ENCODE results near the gene TAF4.
"Not testable (repeated sequence)": the region's sequence is repeated elsewhere in the genome, so short reads cannot be mapped to it uniquely, and the experiment has no call there.

Gene TAF4

DNA sequence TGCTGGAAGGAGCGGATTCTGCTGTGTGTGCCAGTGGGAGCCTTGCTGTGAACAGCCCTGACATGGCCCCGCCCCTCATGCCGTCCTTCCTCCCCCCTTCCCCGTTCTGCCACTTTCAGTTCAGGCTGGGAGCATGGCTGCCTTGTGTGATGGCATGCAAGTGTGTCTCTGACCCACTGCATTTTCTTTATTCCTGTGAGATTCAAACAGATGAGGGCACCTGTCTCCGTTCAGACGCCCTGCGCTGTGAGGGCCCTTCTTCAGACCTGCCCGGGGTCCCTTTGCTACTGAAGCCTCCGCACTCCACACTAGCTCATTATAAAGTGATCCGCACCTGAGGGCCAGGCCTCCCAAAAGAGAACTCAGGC, 88.3 kb downstream of the TAF4 start:
- DNase-seq (ENCODE audit: low spot score): no peak

DNA sequence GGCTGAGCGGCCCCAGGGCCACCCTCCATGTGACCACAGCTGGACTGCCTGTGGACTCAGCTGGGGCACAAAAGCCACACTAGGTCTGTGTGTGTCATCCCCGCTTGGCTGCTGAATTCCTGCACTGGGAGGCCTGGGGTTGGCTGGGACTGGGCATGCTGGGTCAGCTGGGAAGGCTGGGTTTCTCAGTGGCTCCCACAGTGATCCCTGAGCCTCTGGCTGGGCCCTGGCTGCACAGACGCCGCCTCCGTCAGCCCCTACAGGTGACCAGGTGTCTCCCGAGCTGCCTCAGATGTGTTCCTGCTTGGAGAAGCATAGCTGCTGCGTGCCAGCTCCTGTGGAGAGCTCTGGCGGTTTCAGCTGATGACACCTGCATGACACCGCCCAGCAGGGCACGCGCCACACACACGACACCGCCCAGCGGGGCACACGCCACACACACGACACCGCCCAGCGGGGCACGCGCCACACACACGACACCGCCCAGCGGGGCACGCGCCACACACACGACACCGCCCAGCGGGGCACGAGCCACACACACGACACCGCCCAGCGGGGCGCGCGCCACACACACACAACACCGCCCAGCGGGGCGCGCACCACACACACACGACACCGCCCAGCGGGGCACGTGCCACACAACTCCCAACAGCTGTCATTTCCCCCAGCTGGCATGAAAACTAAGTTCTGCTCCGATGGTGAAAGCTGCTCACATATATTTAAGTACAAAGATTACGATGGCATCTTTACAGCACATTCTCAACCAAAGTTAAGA, 88.8 kb downstream of the TAF4 start:
- DNase-seq (ENCODE audit: low spot score): no peak

- DNase-seq (ENCODE audit: low spot score): no peak
Observed at GRCh38 chr20:61976263-61976643, 89.4 kb downstream of the TAF4 start.

DNA sequence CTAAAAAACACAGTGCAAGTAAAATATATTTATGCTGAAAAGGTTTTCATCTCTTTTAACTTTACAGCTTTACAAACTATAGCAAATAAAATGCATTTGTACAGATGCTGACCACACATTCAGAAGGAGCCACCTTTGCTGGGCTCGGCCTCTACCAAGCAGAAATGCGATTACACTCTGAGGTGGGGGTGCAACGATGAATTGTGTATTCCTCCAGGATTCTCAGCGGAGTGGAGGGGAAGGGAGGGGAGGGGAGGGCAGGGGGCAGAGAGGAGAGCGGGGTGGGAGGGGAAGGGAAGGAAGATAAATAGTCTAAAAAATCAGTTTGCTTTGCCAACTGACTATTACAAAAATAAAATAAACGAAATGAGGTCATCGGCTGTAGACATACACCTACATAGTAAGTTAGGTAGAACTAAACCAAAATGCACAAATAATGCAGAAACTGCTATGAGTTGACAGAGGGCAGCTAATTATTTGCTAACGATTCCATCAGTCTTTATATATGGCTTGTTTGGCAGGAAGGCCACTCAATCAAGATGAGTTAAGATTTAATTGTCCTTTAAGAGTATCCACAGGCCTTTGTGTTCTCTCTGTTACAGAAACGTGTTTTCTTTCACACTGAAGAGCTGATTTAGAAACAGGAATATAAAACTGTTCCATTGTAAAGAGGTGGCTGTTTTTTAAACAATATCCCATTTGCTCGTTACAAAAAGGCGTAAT, 90.1 kb downstream of the TAF4 start:
- no peak for DNase-seq (ENCODE audit: low spot score)

DNA sequence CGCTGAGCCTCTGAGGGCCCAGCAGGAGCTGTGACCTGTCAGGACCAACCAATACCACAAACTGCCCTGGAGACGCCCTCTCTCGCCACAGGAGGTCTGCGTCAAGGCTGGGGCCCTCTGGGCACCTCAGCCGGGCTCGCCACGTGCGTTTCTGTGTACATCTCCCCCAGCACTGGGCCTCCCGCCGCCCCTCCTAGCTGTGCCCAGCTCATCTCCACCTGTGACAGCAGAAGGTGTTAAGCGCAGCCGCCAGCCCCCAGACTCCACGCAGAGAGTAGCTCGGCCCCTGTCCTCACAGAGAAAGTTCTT, 91.4 kb downstream of the TAF4 start:
- no peak for DNase-seq (ENCODE audit: low spot score)

GRCh38 chr20:61973515-61974356, 91.9 kb downstream of the TAF4 start:
- DNase-seq (ENCODE audit: low spot score): no peak

DNA sequence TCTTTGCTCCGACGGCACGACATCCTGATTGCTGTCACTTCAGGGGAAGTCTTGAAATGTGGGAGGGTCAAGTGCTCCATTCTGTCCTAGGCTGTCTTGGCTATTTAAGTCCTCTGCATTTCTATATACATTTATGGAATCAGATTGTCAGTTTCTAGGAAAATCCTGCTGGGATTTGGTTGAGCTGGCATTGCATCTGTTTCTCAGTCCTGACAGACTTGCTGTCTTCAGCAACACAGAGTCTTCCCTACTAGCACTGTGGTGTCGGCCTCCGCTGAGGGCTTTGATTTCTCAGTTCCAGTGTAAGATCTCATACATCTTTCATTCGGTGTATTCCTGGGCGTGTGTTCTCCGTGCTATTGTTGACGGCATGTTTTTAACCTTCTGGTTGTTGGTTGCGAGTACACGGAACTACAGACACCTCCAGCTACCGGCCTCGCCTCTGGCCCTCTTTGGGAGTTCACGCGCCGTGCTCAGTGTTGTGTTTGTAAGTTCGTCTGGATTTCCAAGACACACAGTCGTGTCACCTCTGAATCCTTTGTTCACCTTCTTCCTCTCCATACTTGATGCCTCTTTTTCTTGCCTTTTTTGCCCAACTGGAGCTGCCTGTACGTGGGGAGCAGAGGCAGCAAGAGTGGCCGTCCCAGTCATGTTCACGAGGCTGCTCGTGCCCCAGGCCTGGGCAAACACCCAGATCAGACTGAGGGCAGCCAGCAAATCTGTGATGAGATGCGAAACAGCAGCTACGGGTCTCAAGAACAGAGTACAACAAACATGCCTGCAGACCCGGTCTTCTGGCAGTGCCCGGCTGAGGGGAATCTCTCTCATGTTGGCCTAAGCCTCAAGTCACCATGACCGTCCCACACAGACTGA, 92.8 kb downstream of the TAF4 start:
- DNase-seq (ENCODE audit: low spot score): no peak

GRCh38 chr20:61971595-61971994, 94.1 kb downstream of the TAF4 start:
- DNase-seq (ENCODE audit: low spot score): not testable (repeated sequence)

- DNase-seq (ENCODE audit: low spot score): no peak
Observed at GRCh38 chr20:61970357-61970756, 95.3 kb downstream of the TAF4 start.

DNA sequence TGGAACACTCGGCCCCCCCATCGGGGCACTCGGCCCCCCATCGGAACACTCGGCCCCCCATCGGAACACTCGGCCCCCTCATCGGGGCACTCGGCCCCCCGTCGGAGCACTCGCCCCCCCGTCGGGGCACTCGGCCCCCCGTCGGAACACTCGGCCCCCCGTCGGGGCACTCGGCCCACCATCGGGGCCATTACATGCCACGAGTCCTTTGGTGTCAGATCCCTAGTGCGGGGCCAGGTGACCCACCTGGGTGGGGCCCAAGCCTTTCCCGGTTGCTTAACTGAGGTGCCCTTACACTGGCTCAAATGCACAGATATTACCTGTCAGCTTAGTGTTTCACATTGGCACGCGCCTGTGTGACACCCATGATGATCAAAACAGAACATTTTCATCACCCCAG, 95.9 kb downstream of the TAF4 start:
- DNase-seq (ENCODE audit: low spot score): no peak

DNA sequence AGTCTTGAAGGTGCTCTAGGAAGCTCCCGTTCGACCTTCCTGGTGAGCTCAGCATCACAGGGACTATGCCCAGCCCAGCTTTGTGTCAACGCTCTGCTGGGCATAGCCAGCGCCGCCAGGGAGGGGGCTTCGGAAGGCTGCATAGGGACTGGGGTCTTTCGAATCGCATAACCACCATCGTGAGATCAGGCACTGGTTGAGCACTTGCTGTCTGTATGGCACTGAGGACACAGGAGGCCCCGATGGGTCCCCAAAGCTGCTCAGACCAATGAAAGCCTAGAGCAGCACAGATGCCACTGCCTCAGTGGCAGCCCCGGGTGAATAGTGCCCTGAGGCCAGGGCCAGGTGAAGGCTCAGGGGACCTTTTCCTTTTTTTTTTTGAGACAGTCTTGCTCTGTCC, 96.7 kb downstream of the TAF4 start:
- no peak for DNase-seq (ENCODE audit: low spot score)

GRCh38 chr20:61968036-61968810, 97.5 kb downstream of the TAF4 start:
- DNase-seq (ENCODE audit: low spot score): no peak

DNA sequence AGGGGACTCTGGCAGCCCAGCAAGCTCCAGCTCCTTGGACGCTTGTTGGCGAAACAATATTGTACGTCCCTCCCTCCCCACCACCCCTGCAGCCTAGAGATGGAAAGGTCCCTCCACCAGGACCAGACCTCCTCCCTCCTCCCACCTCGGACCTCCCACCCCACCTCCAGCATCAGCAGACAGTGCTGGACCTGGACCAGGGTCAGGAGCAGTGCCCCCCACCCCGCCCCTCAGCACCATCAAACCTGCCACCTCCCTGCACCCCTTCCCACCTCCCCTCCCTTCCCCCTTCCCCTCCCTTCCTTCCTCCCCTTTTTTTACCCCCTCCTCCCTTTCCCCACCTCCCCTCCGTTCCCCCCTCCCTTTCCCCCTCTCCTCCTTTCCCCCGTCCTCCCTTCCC, 98.4 kb downstream of the TAF4 start:
- no peak for DNase-seq (ENCODE audit: low spot score)

DNA sequence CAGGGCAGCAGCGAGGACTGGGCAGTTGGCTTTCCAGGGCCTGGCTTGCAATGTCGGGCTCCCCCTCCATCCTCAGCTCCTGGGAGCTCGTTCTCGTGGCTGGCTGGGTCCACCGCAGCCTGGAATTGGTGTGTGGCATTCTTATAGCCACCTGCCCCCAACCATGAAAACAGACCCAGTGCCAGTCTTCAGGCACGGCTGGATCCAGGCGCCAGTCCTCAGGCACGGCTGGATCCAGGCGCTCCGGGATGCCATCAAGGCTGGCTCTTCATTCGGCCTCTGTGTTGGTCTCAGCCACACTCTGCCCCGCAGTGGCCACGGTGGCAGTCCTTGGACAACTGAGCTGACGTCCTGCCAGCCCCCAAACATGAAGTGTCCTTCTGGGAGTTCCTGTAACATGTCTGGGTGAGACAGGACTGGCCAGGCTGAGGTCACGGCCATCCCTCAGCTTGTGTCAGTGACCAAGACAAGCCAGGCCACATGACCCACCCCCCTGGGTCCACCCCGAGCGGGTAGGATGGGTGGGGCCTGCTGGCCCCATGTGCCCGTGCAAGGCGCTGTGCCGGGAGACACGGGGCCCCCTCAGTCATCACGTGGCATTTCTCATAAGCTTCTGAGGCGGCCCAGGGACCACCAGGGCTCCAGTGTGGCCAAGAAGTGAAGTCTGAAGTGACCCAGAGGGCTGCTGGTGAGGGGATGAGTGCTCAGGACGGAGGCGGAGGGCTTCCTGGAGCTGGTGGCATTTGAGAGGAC, 99.0 kb downstream of the TAF4 start:
- DNase-seq (ENCODE audit: low spot score): no peak

DNA sequence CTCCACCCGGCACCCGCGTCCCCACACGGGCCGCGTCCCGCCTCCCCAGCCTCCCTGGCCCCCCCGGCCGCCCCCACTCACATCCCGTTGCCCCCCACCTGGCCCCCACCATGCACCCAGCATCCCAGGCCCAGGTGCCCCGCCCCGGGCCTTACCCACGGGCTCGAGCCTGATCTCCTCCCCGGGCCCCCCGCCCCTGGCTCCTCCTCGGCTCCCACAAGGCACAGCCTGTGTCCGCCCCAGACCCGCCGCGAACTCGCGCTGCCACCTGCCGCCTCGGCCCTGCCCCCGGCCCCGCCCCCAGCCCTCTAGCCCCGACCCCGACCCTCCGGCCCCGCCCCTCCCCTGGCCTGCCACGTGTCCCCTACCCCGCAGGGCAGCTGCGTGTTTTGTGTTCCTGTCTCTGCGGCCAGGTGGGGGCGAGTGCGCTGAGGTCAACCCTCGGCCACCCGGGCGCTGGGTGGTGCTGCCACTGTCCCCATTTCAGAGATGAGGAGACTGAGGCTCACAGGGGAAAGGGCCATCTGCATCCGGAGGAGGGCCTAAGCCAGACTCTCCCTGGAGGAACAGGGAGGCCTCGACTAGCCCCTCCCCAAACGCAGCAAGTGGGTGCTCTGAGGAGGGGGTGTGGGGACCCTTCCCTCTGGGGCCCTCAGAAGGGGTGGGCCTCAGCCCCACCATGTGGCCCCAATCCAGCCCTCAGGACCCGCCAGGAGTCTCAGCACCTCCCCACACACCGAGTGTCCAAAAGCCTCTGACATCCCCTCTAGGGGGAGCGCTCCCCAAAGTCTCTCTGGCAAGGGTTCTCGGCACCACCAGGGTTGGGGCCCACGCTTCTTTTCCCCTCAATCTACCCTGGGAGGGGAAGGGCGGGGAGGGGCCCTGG, 99.8 kb downstream of the TAF4 start:
- DNase-seq (ENCODE audit: low spot score): no peak

DNA sequence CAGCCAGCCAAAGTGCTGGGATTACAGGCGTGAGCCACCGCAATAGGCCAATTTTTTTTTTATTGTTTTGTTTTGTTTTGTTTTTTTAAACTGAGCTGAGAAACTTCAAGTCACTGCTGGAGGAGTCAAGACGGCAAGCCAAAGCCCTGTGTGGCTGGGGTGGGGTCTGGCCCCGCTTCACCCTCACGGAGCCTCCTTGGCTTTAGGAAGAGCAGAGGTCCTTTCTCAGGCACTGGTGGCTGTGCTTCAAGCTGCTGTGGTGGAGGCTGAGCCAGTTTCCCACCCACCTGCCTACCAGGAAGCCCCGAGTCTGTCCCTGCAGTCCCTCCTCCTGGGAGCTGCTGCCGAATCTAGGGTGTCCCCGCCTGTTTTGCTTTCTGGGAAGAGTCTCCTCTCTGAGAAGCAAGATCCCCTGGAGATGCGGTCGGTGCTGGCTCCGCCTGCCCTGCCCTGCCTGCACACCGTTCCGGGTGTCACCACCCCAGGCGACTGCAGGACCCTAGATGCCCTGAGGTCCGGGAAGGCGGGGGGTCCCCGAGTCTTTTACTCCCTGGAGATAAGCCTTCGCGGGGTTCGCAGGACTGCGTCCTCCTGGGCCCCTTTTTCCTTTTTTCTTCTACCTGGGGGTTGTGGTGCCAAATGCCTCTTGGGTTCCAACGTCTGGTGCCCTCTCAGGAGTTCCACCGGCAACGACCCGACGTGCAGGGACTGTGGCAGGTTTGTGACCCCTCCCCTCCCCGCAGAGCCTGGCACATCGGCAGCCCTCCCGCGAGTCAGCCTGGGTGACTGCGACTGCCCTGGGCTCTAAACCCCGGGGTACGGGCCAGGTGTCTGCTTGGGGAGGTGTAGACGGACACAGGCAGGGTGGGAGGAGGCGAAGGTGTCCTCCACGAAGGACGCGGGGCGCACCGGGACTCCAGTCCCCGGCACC, 100.7 kb downstream of the TAF4 start:
- no peak for DNase-seq (ENCODE audit: low spot score)

GRCh38 chr20:61963885-61964674, 101.6 kb downstream of the TAF4 start:
- DNase-seq (ENCODE audit: low spot score): no peak

GRCh38 chr20:61963149-61963548, 102.5 kb downstream of the TAF4 start:
- no peak for DNase-seq (ENCODE audit: low spot score)

Measured in AG08395 (cell line).